Endothelial cell of umbilical vein (primary cell): ENCODE measurements around the gene BRS3.

Source experiments
- EZH2 ChIP-seq: IDR thresholded peaks from 2 replicates; pipeline ENCODE4 v1.6.1; 2012; ENCODE audit warnings: borderline replicate concordance, low read depth, mild to moderate bottlenecking, moderate library complexity, low read length, inconsistent platforms; ENCODE audit not compliant: severe bottlenecking
- FOS ChIP-seq: IDR thresholded peaks from 2 replicates; pipeline ENCODE4 v1.6.1; 2011; ENCODE audit warnings: mild to moderate bottlenecking, low read length, moderate library complexity, borderline replicate concordance; ENCODE audit not compliant: insufficient read depth
- JUN ChIP-seq: IDR thresholded peaks from 2 replicates; pipeline ENCODE4 v1.6.1; 2011; ENCODE audit warnings: borderline replicate concordance, low read depth; ENCODE audit not compliant: insufficient read length, insufficient read depth
- POLR2A ChIP-seq: IDR thresholded peaks from 2 replicates; pipeline ENCODE4 v1.6.1; 2012; ENCODE audit warnings: low read depth, mild to moderate bottlenecking, control low read depth, low read length
- POLR2AphosphoS5 ChIP-seq: IDR thresholded peaks from 2 replicates; pipeline ENCODE4 v1.6.1; 2012; ENCODE audit warnings: low read depth, mild to moderate bottlenecking, control low read depth, low read length, moderate library complexity; ENCODE audit not compliant: insufficient read depth
- TF ChIP-seq, protein P1 (sequence below), 2 donors: IDR thresholded peaks; 1 replicate in 1 of 2; 2 replicates in 1 of 2; pipeline ENCODE4 v1.5.1; 2011; ENCODE audit warnings: low read length in 2 of 2, mild to moderate bottlenecking in 2 of 2, moderate library complexity in 2 of 2, control low read depth in 1 of 2, inconsistent platforms in 1 of 2, low read depth in 1 of 2; ENCODE audit not compliant: insufficient read depth in 1 of 2; ENCODE audit errors: extremely low read depth in 1 of 2
- TF ChIP-seq, protein P2 (sequence below): IDR thresholded peaks from 2 replicates; pipeline ENCODE4 v1.6.1; 2011; ENCODE audit not compliant: insufficient read depth, insufficient read length

GRCh38 chrX:136538811-136539210 lies 51.1 kb downstream of the BRS3 start:
- TF ChIP-seq POLR2A (no peak), EZH2 (no peak), POLR2AphosphoS5 (no peak), JUN (no peak), FOS (no peak)
- TF ChIP-seq, protein P1, sequence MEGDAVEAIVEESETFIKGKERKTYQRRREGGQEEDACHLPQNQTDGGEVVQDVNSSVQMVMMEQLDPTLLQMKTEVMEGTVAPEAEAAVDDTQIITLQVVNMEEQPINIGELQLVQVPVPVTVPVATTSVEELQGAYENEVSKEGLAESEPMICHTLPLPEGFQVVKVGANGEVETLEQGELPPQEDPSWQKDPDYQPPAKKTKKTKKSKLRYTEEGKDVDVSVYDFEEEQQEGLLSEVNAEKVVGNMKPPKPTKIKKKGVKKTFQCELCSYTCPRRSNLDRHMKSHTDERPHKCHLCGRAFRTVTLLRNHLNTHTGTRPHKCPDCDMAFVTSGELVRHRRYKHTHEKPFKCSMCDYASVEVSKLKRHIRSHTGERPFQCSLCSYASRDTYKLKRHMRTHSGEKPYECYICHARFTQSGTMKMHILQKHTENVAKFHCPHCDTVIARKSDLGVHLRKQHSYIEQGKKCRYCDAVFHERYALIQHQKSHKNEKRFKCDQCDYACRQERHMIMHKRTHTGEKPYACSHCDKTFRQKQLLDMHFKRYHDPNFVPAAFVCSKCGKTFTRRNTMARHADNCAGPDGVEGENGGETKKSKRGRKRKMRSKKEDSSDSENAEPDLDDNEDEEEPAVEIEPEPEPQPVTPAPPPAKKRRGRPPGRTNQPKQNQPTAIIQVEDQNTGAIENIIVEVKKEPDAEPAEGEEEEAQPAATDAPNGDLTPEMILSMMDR (IDR thresholded peaks at IDR 0.05; ENCODE audit: extremely low read depth in 1 of 2, insufficient read depth in 1 of 2, low read depth in 1 of 2, low read length in 2 of 2): no peak
- TF ChIP-seq, protein P2, sequence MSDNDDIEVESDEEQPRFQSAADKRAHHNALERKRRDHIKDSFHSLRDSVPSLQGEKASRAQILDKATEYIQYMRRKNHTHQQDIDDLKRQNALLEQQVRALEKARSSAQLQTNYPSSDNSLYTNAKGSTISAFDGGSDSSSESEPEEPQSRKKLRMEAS: no peak
